Osteocyte (in vitro differentiated cells): Measurements from ENCODE around the gene CHRM4. TPM values are rescaled to one million over a fixed set of nuclear protein-coding genes. Genes with fewer than 3 reads are reported as not detected.
A peak's percentile ranks its signal among the peaks of the same experiment; 100 is the strongest.

Experiments used
- DNase-seq: peaks from one replicate; pipeline ENCODE4 v3.0.0; 2021; ENCODE audit warnings: mixed read lengths; ENCODE audit not compliant: unreplicated experiment; ENCODE audit errors: extremely low spot score
- H3K27ac Mint-ChIP-seq: one replicate; pipeline ENCODE4 v1.8.0; 2021; ENCODE audit warnings: mild to moderate bottlenecking, mixed read lengths; ENCODE audit not compliant: unreplicated experiment
- H3K27me3 Mint-ChIP-seq: one replicate; pipeline ENCODE4 v1.8.0; 2021; ENCODE audit warnings: mixed read lengths; ENCODE audit not compliant: unreplicated experiment
- H3K36me3 Mint-ChIP-seq: one replicate; pipeline ENCODE4 v1.8.0; 2021; ENCODE audit warnings: mixed read lengths; ENCODE audit not compliant: unreplicated experiment
- H3K4me1 Mint-ChIP-seq: one replicate; pipeline ENCODE4 v1.8.0; 2021; ENCODE audit warnings: mixed read lengths; ENCODE audit not compliant: unreplicated experiment
- H3K4me3 Mint-ChIP-seq: one replicate; pipeline ENCODE4 v1.8.0; 2021; ENCODE audit warnings: mild to moderate bottlenecking, moderate library complexity, mixed read lengths; ENCODE audit not compliant: unreplicated experiment
- H3K9me3 Mint-ChIP-seq: one replicate; pipeline ENCODE4 v1.8.0; 2021; ENCODE audit warnings: mixed read lengths; ENCODE audit not compliant: unreplicated experiment
- total RNA-seq: library from RNA; stranded (reverse); gene quantifications from 2 replicates; pipeline ENCODE4 v1.2.1, GENCODE V29; 2021
- TF ChIP-seq, protein P1 (sequence below): fragments of 200-600 bp; sonication (generic); IDR thresholded peaks from 2 replicates; pipeline ENCODE4 v1.5.0; 2021; ENCODE audit warnings: antibody characterized with exemption, mild to moderate bottlenecking, moderate library complexity

Gene CHRM4
- total RNA-seq, 1 donor from 2014 or later: 0.21 TPM

DNA sequence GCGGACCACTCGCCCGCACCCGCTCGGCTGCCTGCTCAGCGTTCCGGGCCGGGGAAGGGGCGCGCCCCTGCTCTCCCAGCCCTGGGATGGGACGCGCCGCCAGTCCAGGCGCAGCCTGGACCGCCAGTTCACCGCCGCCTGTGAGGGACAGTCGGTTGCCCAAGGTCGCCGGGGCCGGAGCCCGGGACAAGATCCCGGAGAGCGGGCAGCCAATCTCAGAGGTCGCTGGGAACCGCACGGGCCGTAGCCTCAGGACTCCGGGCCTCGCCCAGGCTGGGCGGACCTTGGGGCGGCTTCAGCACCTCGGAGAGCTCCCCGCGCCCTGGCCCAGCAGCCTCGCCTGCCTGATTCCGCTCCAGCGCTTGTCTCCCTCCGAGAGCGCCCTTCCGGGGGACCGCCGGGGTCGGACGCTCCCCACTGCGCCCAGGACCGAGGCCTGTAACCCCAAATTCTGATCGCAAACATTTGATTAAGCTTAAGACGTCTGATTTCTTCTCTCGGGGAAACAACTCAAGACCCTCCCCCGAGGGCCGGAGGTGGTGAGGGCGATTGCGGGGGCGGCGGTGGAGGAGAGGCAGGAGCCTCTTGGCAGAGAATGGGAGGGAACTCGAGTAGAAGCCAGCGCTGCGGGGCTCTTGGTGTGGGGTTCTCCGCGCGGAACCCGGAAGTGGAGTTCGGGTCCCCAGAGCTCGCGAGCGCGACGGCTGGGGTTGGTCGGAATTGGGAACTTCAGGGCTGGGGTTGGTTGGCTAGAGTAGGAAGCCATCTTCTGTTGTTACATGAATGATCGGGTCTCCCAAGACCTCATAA lies 1.1 kb upstream of the CHRM4 start:
- Mint-ChIP-seq H3K4me1 (peaks cover 25% of the 10 kb centered on the region), H3K9me3 (no peaks in the 10 kb centered on the region), H3K27me3 (peaks cover 23% of the 10 kb centered on the region), H3K4me3 (peak overlapping the region; percentile 81), H3K36me3 (peaks cover 8% of the 10 kb centered on the region), H3K27ac (peak overlapping the region; percentile 36)
- peak; percentile 95 for DNase-seq
- TF ChIP-seq, protein P1, sequence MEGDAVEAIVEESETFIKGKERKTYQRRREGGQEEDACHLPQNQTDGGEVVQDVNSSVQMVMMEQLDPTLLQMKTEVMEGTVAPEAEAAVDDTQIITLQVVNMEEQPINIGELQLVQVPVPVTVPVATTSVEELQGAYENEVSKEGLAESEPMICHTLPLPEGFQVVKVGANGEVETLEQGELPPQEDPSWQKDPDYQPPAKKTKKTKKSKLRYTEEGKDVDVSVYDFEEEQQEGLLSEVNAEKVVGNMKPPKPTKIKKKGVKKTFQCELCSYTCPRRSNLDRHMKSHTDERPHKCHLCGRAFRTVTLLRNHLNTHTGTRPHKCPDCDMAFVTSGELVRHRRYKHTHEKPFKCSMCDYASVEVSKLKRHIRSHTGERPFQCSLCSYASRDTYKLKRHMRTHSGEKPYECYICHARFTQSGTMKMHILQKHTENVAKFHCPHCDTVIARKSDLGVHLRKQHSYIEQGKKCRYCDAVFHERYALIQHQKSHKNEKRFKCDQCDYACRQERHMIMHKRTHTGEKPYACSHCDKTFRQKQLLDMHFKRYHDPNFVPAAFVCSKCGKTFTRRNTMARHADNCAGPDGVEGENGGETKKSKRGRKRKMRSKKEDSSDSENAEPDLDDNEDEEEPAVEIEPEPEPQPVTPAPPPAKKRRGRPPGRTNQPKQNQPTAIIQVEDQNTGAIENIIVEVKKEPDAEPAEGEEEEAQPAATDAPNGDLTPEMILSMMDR: no peak

DNA sequence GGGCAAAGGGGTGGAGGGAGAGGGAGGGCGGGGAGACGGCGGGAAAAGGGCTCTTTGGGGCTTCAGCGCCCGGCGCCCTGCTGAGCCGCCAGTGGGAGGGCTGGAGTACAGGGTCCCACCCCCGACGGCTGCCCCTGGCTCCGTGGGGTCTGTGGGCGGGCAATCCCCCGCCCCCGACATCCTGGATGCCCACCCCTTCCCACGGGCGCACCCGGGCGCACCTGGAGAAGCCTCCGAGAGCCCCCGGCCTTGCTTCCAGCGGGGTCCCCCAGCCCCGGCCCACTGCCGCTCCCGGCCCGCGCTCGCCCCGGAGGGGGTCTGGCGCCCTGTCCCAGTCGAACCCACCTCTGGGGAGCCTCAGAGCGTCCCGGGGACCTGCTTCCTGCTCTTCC lies 394 bp downstream of the CHRM4 start:
- TF ChIP-seq, protein P1: no peak
- H3K9me3 Mint-ChIP-seq: no peaks in the 10 kb centered on the region
- no peak overlapping the region for H3K27ac Mint-ChIP-seq
- no peak overlapping the region for H3K4me3 Mint-ChIP-seq
- peaks cover 25% of the 10 kb centered on the region for H3K4me1 Mint-ChIP-seq
- peaks cover 35% of the 10 kb centered on the region for H3K27me3 Mint-ChIP-seq
- no peak for DNase-seq
- no peaks in the 10 kb centered on the region for H3K36me3 Mint-ChIP-seq

DNA sequence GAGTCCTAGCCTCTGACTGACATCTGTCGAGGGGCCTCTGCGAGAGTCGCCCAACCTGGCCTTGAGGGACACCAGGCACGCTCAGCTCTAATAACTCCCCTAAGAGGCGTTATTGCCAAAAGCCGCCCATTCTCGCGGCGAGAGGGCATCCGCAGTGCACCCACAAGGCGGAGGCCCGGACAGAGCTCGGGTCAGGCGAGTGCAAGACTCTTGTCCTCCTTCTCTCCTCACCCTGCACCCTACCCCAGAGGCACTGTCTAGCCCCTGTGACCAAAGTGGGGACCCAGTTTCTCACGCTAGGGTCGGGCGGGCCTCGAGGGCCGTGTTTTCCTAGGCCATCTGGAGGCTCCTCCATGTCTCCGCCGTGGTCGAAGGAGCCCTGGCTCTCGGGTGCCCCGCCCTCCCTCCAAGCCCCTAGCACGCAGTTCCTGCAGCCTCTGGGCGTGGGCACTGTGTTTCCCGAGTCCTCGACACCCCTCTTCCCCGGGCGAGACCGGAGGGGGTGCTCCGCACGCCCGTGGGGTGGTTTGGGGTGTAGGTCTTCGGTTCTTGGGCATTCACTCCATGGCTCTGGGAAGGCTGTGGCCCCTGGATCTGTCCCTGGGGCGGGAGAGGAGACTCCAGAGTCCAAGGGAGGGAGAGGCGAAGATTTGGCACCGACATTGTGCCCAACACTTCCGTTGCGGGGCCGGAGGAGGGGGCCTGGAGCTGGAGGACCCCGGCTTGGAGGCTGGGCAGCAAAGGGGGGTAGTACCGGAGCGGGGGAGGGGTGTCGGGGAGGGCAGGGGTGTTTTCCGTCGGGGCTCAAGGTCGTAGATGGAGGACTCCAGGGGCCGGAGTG lies 1.0 kb downstream of the CHRM4 start:
- peak overlapping the region; percentile 66 for H3K4me3 Mint-ChIP-seq
- H3K9me3 Mint-ChIP-seq: no peaks in the 10 kb centered on the region
- peaks cover 25% of the 10 kb centered on the region for H3K4me1 Mint-ChIP-seq
- DNase-seq: no peak
- TF ChIP-seq, protein P1: no peak
- H3K27me3 Mint-ChIP-seq: peaks cover 36% of the 10 kb centered on the region
- no peak overlapping the region for H3K27ac Mint-ChIP-seq
- no peaks in the 10 kb centered on the region for H3K36me3 Mint-ChIP-seq

DNA sequence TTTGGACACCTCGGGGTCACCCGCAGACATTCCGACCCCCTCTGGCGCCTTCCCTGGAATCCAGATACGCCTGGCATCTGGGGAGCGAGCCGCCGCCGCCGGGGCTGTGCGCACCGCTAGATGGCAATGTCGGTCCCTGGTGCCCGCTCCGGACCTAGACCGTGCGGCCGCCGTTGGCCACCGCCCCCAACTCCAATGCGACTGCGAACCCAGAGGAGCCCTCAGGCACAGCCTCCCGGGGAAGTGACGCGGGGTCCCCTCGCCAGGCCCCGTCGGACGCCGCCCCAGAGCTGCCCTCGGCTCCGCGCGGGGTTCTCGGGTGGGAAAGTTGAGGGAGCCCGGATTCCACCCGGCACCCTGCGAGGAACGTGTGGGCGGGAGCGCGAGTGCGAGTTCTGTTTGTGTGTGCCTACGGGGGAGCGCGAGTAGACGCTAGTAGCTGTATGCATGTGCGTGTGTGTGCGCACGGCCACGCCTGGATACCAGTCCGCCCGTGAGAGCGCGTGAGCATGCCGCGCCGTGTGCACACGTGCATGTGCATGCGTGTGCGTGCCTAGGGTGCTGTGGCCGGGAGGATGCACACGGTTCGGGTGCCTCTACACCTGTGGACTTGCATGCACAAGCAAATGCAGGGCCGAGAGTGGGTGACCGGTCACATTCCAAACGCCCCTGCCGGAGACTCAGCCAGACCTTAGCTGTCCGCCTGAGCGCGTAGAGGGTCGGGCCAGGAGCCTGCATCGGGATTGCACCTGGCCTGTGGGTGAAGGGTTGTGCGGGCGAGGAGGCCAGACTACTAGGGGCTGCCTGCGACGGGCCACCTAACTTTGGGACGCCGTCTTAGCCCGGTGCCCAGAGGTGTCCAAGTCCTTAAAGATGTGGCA lies 1.9 kb downstream of the CHRM4 start:
- peak; percentile 90 for DNase-seq
- H3K27me3 Mint-ChIP-seq: peaks cover 36% of the 10 kb centered on the region

More for the DNA sequence above, 1.9 kb downstream of the CHRM4 start:
- peaks cover 25% of the 10 kb centered on the region for H3K4me1 Mint-ChIP-seq
- TF ChIP-seq, protein P1: no peak
- no peaks in the 10 kb centered on the region for H3K9me3 Mint-ChIP-seq
- H3K36me3 Mint-ChIP-seq: no peaks in the 10 kb centered on the region
- no peak overlapping the region for H3K27ac Mint-ChIP-seq
- peak overlapping the region; percentile 66 for H3K4me3 Mint-ChIP-seq
